ENCODE results near the gene AMN. TPM values are rescaled to one million over a fixed set of nuclear protein-coding genes. Genes with fewer than 3 reads are reported as not detected.

AMN gene
- polyA plus RNA-seq, 1 donor from 2014 or later, result 0.15 TPM

GRCh38 chr14:102954081-102954789, 31.8 kb downstream of the AMN start:
- Histone ChIP-seq H3K9ac (ENCODE audit: low read length) (no peak overlapping the region), H2AFZ (ENCODE audit: low read depth, low read length) (no peak overlapping the region), H3K9me2 (ENCODE audit: insufficient read depth, low read length) (no peaks in the 10 kb centered on the region), H3K27ac (ENCODE audit: low read length) (no peak overlapping the region), H3K4me3 (ENCODE audit: low read length) (no peak overlapping the region), H3K4me2 (ENCODE audit: low read length) (no peak overlapping the region), H4K20me1 (ENCODE audit: insufficient read depth) (no peaks in the 10 kb centered on the region), H3K79me2 (replicated peaks; ENCODE audit: insufficient read depth, low read length) (no peaks in the 10 kb centered on the region), H3F3A (ENCODE audit: insufficient read depth, low read length, poor library complexity, severe bottlenecking) (no peaks in the 10 kb centered on the region), H3K9me3 (ENCODE audit: low read length) (no peaks in the 10 kb centered on the region), H3K36me3 (ENCODE audit: insufficient read depth, low read length) (peaks cover 15% of the 10 kb centered on the region), H3K27me3 (ENCODE audit: insufficient read depth, low read depth, low read length) (no peaks in the 10 kb centered on the region)
- TF ChIP-seq CTCF (IDR thresholded peaks at IDR 0.05; ENCODE audit: poor library complexity, severe bottlenecking) (no peak), REST (IDR thresholded peaks at IDR 0.05; ENCODE audit: borderline replicate concordance) (no peak), RAD21 (conservative IDR thresholded peaks at IDR 0.05) (no peak), EZH2 (IDR thresholded peaks at IDR 0.05; ENCODE audit: borderline replicate concordance, insufficient read depth, low read length, poor library complexity, severe bottlenecking) (no peak), EP300 (conservative IDR thresholded peaks at IDR 0.05; ENCODE audit: poor library complexity, severe bottlenecking) (no peak), SMC3 (conservative IDR thresholded peaks at IDR 0.05; ENCODE audit: poor library complexity) (no peak), TAF1 (IDR thresholded peaks at IDR 0.05; ENCODE audit: low read depth) (no peak), POLR2AphosphoS5 (IDR thresholded peaks at IDR 0.05) (no peak), MXI1 (conservative IDR thresholded peaks at IDR 0.05; ENCODE audit: poor library complexity, severe bottlenecking) (no peak)

GRCh38 chr14:102955636-102956408, 33.4 kb downstream of the AMN start:
- no peaks in the 10 kb centered on the region for H4K20me1 ChIP-seq (ENCODE audit: insufficient read depth)
- no peak for TF ChIP-seq SMC3 (conservative IDR thresholded peaks at IDR 0.05; ENCODE audit: poor library complexity)
- no peak for TF ChIP-seq TAF1 (IDR thresholded peaks at IDR 0.05; ENCODE audit: low read depth)
- no peak for TF ChIP-seq REST (IDR thresholded peaks at IDR 0.05; ENCODE audit: borderline replicate concordance)
- no peak for TF ChIP-seq POLR2AphosphoS5 (IDR thresholded peaks at IDR 0.05)
- no peak for TF ChIP-seq CTCF (IDR thresholded peaks at IDR 0.05; ENCODE audit: poor library complexity, severe bottlenecking)
- TF ChIP-seq EZH2 (IDR thresholded peaks at IDR 0.05; ENCODE audit: borderline replicate concordance, insufficient read depth, low read length, poor library complexity, severe bottlenecking), result no peak
- no peak for TF ChIP-seq RAD21 (conservative IDR thresholded peaks at IDR 0.05)
- TF ChIP-seq MXI1 (conservative IDR thresholded peaks at IDR 0.05; ENCODE audit: poor library complexity, severe bottlenecking), result no peak
- TF ChIP-seq EP300 (conservative IDR thresholded peaks at IDR 0.05; ENCODE audit: poor library complexity, severe bottlenecking), result no peak
- peaks cover 10% of the 10 kb centered on the region for H3K36me3 ChIP-seq (ENCODE audit: insufficient read depth, low read length)
- H2AFZ ChIP-seq (ENCODE audit: low read depth, low read length), result no peak overlapping the region
- no peak overlapping the region for H3K27ac ChIP-seq (ENCODE audit: low read length)
- no peak overlapping the region for H3K9ac ChIP-seq (ENCODE audit: low read length)
- no peaks in the 10 kb centered on the region for H3K9me3 ChIP-seq (ENCODE audit: low read length)
- H3K4me3 ChIP-seq (ENCODE audit: low read length), result no peak overlapping the region
- no peaks in the 10 kb centered on the region for H3F3A ChIP-seq (ENCODE audit: insufficient read depth, low read length, poor library complexity, severe bottlenecking)
- H3K9me2 ChIP-seq (ENCODE audit: insufficient read depth, low read length), result no peaks in the 10 kb centered on the region
- no peaks in the 10 kb centered on the region for H3K27me3 ChIP-seq (ENCODE audit: insufficient read depth, low read depth, low read length)
- H3K79me2 ChIP-seq (replicated peaks; ENCODE audit: insufficient read depth, low read length), result no peaks in the 10 kb centered on the region
- no peak overlapping the region for H3K4me2 ChIP-seq (ENCODE audit: low read length)
